Measurements from ENCODE around the gene ZNF689. TPM values are rescaled to one million over a fixed set of nuclear protein-coding genes. Genes with fewer than 3 reads are reported as not detected.

ZNF689 gene
- total and polyA plus RNA-seq, 7 experiments from 2014 or later, result 6.8 to 15.6 (median 12.4) TPM

DNA sequence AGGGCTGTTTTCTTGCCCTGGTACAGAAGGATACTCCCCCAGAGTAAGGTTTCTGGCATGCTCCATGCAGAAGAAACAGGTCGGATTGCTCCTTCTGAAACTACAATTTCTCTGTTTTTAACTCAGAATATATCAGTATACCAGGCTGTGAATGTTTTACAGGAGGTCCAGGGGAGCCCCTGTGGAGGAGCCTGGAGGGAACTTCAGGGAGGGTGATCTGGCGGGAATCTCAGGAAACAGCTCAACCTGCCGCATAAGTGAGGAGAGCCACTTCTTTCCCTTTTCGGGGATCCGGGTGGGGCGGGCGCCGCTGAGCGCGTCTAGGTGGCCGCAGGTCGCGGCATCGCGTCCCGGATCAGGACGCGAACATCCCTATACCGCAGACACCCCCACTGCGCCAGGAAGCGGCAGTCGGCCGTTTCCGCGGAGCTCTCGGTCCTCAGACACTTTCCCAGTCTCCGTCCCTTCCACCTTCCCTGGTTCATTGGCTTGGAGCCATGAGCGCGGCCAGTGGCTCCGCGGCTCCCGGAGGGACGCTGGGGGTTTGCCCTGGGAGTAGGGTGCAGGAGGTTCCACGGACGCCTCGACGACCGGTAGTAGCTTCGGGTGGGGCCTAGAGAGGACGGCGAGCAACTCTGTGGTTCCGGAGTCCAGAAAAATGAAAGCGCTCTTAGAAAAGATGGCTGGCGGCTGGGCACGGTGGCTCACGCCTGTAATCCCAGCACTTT, 48.9 kb downstream of the ZNF689 start:
- intact Hi-C loops (cut with micrococcal nuclease), result no loop called here
- Histone ChIP-seq H3K4me1 (ENCODE audit: control insufficient read depth in 2 of 2, insufficient read depth in 2 of 2, low read length in 2 of 2) (peaks cover 7 to 10% of the 10 kb centered on the region in 2 donors), H3K27ac (ENCODE audit: low read depth, low read length) (peak overlapping the region; percentile 67), H3K36me3 (ENCODE audit: control insufficient read depth in 2 of 3, insufficient read depth in 3 of 3, low read length in 3 of 3) (peaks cover 0 to 6% (median 0%) of the 10 kb centered on the region in 3 experiments), H3K27me3 (ENCODE audit: control insufficient read depth in 2 of 2, insufficient read depth in 2 of 2, low read length in 2 of 2) (no peaks in the 10 kb centered on the region), H3K9me3 (ENCODE audit: control insufficient read depth in 2 of 3, low read length in 3 of 3) (no peaks in the 10 kb centered on the region), H3K4me3 (ENCODE audit: low read length) (peak overlapping the region; percentile 51)
- ChIA-PET CTCF (no interaction called here), POLR2A (interaction anchor here (0.6 to 7.6 kb wide), 10 partner anchors 10 to 339 kb away, joined by 3 to 149 read pairs (median 5); partner anchors contain the start of genes DCTPP1, PRR14, ZNF688 and ZNF747)
- peaks cover 17 to 43% (median 25%) of the 10 kb centered on the region in 7 donors for H3K4me1 Mint-ChIP-seq
- H3K9me3 Mint-ChIP-seq, result peaks cover 0 to 2% (median 0%) of the 10 kb centered on the region in 11 donors
- H3K4me3 Mint-ChIP-seq, result peak overlapping the region; percentile 77 to 87 (median 84)
- H3K36me3 Mint-ChIP-seq, result peaks cover 0 to 2% (median 0%) of the 10 kb centered on the region in 5 donors
- ATAC-seq (no peak), DNase-seq (peak in 2 of 9 donors; percentile 18 to 41)
- no peaks in the 10 kb centered on the region for H3K27me3 Mint-ChIP-seq
- H3K27ac Mint-ChIP-seq, result peak overlapping the region; percentile 59 to 92 (median 81)

DNA sequence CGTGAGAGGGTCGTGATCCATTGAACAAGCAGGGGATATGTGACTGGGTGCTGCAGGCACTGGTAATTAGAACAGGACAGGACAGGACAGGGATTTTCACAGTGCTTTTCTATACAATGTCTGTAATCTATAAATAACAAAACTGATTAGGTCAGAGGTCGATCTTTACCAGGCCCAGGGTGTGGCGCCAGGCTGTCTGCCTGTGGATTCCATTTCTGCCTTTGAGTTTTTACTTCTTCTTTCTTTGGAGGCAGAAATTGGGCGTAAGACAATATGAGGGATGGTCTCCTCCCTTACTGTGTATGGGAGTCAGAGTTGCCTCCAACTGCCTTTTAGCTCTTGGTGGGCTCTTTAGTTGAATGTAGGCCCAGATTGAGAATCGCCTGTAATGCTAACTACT, 50.5 kb downstream of the ZNF689 start:
- H3K4me3 ChIP-seq (ENCODE audit: low read length), result no peak overlapping the region
- POLR2A ChIA-PET, result interaction anchor here (1.7 to 9.3 kb wide), 9 partner anchors 7 to 142 kb away, joined by 6 to 159 read pairs (median 18); partner anchors contain the start of genes FBRS, ZNF688, ZNF689 and ZNF747

DNA sequence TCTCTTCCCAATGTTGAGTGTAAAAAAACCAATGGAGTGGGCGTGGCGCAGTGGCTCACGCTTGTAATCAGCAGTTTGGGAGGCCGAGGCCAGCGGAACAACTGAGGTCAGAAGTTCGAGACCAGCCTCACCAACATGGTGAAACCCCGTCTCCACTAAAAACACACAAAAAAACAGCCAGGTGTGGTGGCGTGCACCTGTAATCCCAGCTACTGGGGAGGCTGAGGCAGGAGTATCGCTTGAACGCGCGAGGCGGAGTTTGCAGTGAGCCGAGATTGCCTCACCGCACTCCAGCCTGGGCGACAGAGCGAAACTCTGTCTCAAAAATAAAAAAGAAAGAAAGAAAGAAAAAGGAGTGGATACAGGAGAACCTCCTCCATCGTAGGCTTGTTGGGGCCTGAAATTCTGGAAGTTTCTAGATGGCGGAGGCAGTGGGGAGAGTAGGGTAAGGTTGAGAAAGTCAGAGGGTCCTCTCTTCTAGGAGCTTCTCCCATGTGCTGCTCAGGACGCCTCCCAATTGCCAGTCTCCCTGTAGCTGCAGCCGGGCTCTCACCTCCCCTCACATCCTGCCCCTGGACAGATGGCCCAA, 51.3 kb downstream of the ZNF689 start:
- Mint-ChIP-seq H3K4me1 (peaks cover 26 to 51% (median 36%) of the 10 kb centered on the region in 7 donors), H3K27ac (peak overlapping the region; percentile 76 to 94 (median 91)), H3K27me3 (no peaks in the 10 kb centered on the region), H3K36me3 (peaks cover 0 to 10% (median 5%) of the 10 kb centered on the region in 5 donors), H3K4me3 (peak overlapping the region; percentile 83 to 92 (median 90)), H3K9me3 (peaks cover 0 to 2% (median 0%) of the 10 kb centered on the region in 11 donors)
- Histone ChIP-seq H3K4me3 (ENCODE audit: low read length) (peak overlapping the region; percentile 92), H3K36me3 (ENCODE audit: control insufficient read depth in 2 of 3, insufficient read depth in 3 of 3, low read length in 3 of 3) (peaks cover 0 to 28% (median 3%) of the 10 kb centered on the region in 3 experiments), H3K9me3 (ENCODE audit: control insufficient read depth in 2 of 3, low read length in 3 of 3) (no peaks in the 10 kb centered on the region), H3K27ac (ENCODE audit: low read depth, low read length) (peak overlapping the region; percentile 99), H3K4me1 (ENCODE audit: control insufficient read depth in 2 of 2, insufficient read depth in 2 of 2, low read length in 2 of 2) (peaks cover 10% of the 10 kb centered on the region in 2 donors), H3K27me3 (ENCODE audit: control insufficient read depth in 2 of 2, insufficient read depth in 2 of 2, low read length in 2 of 2) (no peaks in the 10 kb centered on the region)
- ChIA-PET POLR2A (interaction anchor here (0.6 to 9.3 kb wide), 19 partner anchors 8 to 159 kb away, joined by 3 to 159 read pairs (median 8); partner anchors contain the start of genes DCTPP1, FBRS, ZNF688 and ZNF689), CTCF (interaction anchor here (0.6 to 6.2 kb wide), 8 partner anchors 12 to 135 kb away, joined by 3 to 37 read pairs (median 4); partner anchors contain the start of genes DCTPP1, ZNF688, ZNF747 and ZNF785)
- no peak for DNase-seq
- ATAC-seq, result no peak
- intact Hi-C loops (cut with micrococcal nuclease), result loop anchor here (1.0 to 5.0 kb wide), 16 partner anchors 12 to 563 kb away; partner anchors contain the start of genes DCTPP1 (in 2 of the 2), ZNF785 (in 2 of the 2), FBRS (in 1 of the 2) and FBXL19 (in 1 of the 2)

More for the DNA sequence above, 50.5 kb downstream of the ZNF689 start:
- intact Hi-C loops (cut with micrococcal nuclease), result loop anchor here (2.0 to 5.0 kb wide), 3 partner anchors 33 to 363 kb away; partner anchors contain the start of genes FBXL19 (in 1 of the 2) and ZNF768 (in 1 of the 2)
- H3K4me1 ChIP-seq (ENCODE audit: control insufficient read depth in 2 of 2, insufficient read depth in 2 of 2, low read length in 2 of 2), result peaks cover 7 to 10% of the 10 kb centered on the region in 2 donors
- CTCF ChIA-PET, result interaction anchor here (6.2 kb wide), 1 partner anchor 25 kb away, joined by 37 read pairs; the partner anchor contains the start of gene ZNF747
- Mint-ChIP-seq H3K36me3 (peaks cover 0 to 5% (median 0%) of the 10 kb centered on the region in 5 donors), H3K4me1 (peaks cover 22 to 44% (median 30%) of the 10 kb centered on the region in 7 donors), H3K9me3 (peaks cover 0 to 2% (median 0%) of the 10 kb centered on the region in 11 donors), H3K4me3 (peak overlapping the region in 7 of 10 donors; percentile 55 to 92 (median 64)), H3K27ac (peak overlapping the region in 7 of 9 donors; percentile 86 to 94 (median 91)), H3K27me3 (no peaks in the 10 kb centered on the region)
- no peaks in the 10 kb centered on the region for H3K9me3 ChIP-seq (ENCODE audit: control insufficient read depth in 2 of 3, low read length in 3 of 3)
- no peaks in the 10 kb centered on the region for H3K27me3 ChIP-seq (ENCODE audit: control insufficient read depth in 2 of 2, insufficient read depth in 2 of 2, low read length in 2 of 2)
- no peak overlapping the region for H3K27ac ChIP-seq (ENCODE audit: low read depth, low read length)
- no peak for DNase-seq
- no peak for ATAC-seq
- H3K36me3 ChIP-seq (ENCODE audit: control insufficient read depth in 2 of 3, insufficient read depth in 3 of 3, low read length in 3 of 3), result peaks cover 0 to 21% (median 0%) of the 10 kb centered on the region in 3 experiments

DNA sequence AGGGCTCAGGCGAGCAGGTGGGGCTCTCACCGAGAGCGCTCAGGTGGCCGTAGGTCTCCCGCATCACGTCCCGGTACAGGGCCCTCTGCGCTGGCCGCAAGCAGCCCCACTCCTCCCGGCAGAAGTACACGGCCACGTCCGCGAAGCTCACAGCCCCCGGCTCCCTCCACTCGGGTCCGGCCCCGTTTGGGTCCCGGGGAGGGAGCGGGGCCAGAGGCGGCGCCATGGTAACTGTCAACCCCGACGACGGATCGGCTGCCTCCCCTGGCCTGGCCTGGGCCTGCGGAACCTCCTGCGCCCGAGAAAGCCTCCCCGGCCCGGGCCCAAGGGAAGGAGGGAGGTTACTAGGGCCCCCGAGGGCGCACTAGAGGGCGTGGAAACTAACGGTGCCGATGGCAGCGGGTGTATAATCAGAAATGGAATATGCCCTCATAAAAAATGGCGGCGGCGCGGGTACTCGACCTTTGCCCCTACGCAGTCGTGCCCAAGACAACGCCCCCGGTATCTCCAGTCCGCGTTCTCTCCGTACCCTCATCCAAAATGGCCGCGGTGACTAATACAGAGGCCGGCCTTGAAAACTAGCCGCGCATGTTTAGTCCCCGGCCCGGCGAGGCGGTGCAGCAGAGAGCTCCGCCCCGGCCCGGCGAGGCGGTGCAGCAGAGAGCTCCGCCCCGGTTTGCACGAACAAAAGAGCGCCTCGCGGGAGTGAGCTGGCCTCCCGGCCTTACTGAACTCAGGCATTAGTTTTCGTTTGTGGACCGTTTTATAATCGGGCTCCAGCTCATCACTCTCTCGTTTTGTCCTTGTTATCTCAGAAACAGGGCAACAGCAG, 52.0 kb downstream of the ZNF689 start, which contains the start of gene ZNF764:
Gene ZNF764, minus strand, starts transcription at position 418 of the 832 bp plus-strand sequence. Its CDS starts 192 bp downstream, at position 226.
- POLR2A ChIA-PET, result interaction anchor here (0.6 to 9.3 kb wide), 29 partner anchors 9 to 493 kb away, joined by 3 to 159 read pairs (median 5); partner anchors contain the start of genes ALDOA, CORO1A, DCTPP1 and FBRS
- H3K36me3 ChIP-seq (ENCODE audit: control insufficient read depth in 2 of 3, insufficient read depth in 3 of 3, low read length in 3 of 3), result peaks cover 0 to 35% (median 8%) of the 10 kb centered on the region in 3 experiments
- H3K4me1 ChIP-seq (ENCODE audit: control insufficient read depth in 2 of 2, insufficient read depth in 2 of 2, low read length in 2 of 2), result peaks cover 12 to 15% of the 10 kb centered on the region in 2 donors
- ATAC-seq (peak; percentile 95), DNase-seq (peak; percentile 79 to 95 (median 91))
- no peaks in the 10 kb centered on the region for H3K27me3 ChIP-seq (ENCODE audit: control insufficient read depth in 2 of 2, insufficient read depth in 2 of 2, low read length in 2 of 2)
- intact Hi-C loops (cut with micrococcal nuclease), result loop anchor here (1.0 to 5.0 kb wide), 16 partner anchors 13 to 562 kb away; partner anchors contain the start of genes DCTPP1 (in 2 of the 2), ZNF785 (in 2 of the 2), FBRS (in 1 of the 2) and FBXL19 (in 1 of the 2)
- H3K27ac ChIP-seq (ENCODE audit: low read depth, low read length), result peak within 1 kb of the TSS; percentile 99
- peak within 1 kb of the TSS; percentile 83 to 92 (median 90) for H3K4me3 Mint-ChIP-seq
- H3K4me3 ChIP-seq (ENCODE audit: low read length), result peak within 1 kb of the TSS; percentile 92
- no peaks in the 10 kb centered on the region for H3K27me3 Mint-ChIP-seq
- peaks cover 0 to 2% (median 0%) of the 10 kb centered on the region in 11 donors for H3K9me3 Mint-ChIP-seq
- H3K4me1 Mint-ChIP-seq, result peaks cover 33 to 58% (median 43%) of the 10 kb centered on the region in 7 donors
- H3K27ac Mint-ChIP-seq, result peak within 1 kb of the TSS; percentile 87 to 94 (median 92)
- peaks cover 0 to 16% (median 5%) of the 10 kb centered on the region in 5 donors for H3K36me3 Mint-ChIP-seq
- H3K9me3 ChIP-seq (ENCODE audit: control insufficient read depth in 2 of 3, low read length in 3 of 3), result no peaks in the 10 kb centered on the region
- CTCF ChIA-PET, result interaction anchor here (0.6 to 6.2 kb wide), 12 partner anchors 8 to 343 kb away, joined by 3 to 37 read pairs (median 4); partner anchors contain the start of genes DCTPP1, ZNF688, ZNF747 and ZNF785

DNA sequence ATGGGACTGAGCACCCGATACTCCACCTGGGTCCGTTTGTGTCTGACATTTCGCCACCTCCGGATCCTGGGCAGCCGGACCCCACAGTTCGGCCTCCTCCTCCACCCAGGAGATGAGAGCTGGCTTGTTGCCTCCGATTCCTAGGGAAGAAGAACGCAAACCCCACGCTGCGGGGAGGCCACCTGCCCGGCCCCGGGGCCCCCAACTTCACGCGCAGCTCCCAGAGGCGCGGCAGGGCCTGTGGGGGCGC, 52.6 kb downstream of the ZNF689 start:
- Mint-ChIP-seq H3K27me3 (no peaks in the 10 kb centered on the region), H3K4me3 (peak overlapping the region; percentile 83 to 92 (median 90)), H3K36me3 (peaks cover 0 to 16% (median 5%) of the 10 kb centered on the region in 5 donors), H3K27ac (peak overlapping the region; percentile 87 to 94 (median 92)), H3K4me1 (peaks cover 36 to 64% (median 49%) of the 10 kb centered on the region in 7 donors), H3K9me3 (peaks cover 0 to 2% (median 0%) of the 10 kb centered on the region in 11 donors)
- Histone ChIP-seq H3K4me3 (ENCODE audit: low read length) (peak overlapping the region; percentile 92), H3K27me3 (ENCODE audit: control insufficient read depth in 2 of 2, insufficient read depth in 2 of 2, low read length in 2 of 2) (no peaks in the 10 kb centered on the region), H3K27ac (ENCODE audit: low read depth, low read length) (peak overlapping the region; percentile 99), H3K9me3 (ENCODE audit: control insufficient read depth in 2 of 3, low read length in 3 of 3) (no peaks in the 10 kb centered on the region), H3K36me3 (ENCODE audit: control insufficient read depth in 2 of 3, insufficient read depth in 3 of 3, low read length in 3 of 3) (peaks cover 0 to 36% (median 8%) of the 10 kb centered on the region in 3 experiments), H3K4me1 (ENCODE audit: control insufficient read depth in 2 of 2, insufficient read depth in 2 of 2, low read length in 2 of 2) (peaks cover 18 to 20% of the 10 kb centered on the region in 2 donors)
- POLR2A ChIA-PET, result interaction anchor here (0.7 to 9.3 kb wide), 24 partner anchors 9 to 492 kb away, joined by 3 to 159 read pairs (median 5); partner anchors contain the start of genes ALDOA, CORO1A, DCTPP1 and FBRS
- DNase-seq (peak in 1 of 9 donors; percentile 42), ATAC-seq (no peak)
- intact Hi-C loops (cut with micrococcal nuclease), result loop anchor here in 1 of 2 donors (5.0 kb wide), 2 partner anchors 180 to 365 kb away; partner anchors contain the start of gene FBXL19
- CTCF ChIA-PET, result interaction anchor here (0.6 to 6.2 kb wide), 8 partner anchors 9 to 135 kb away, joined by 3 to 37 read pairs (median 6); partner anchors contain the start of genes DCTPP1, ZNF688 and ZNF747

Measured in naive thymus-derived CD4-positive, alpha-beta T cell (primary cell).